Stimulated activated naive CD4-positive, alpha-beta T cell (primary cell): ENCODE measurements around the gene NTNG2.
A peak's percentile ranks its signal among the peaks of the same experiment; 100 is the strongest.

ENCODE experiments used
- DNase-seq, 6 experiments: peaks; one replicate each; lab custom pipeline; 2025; lab: John Stamatoyannopoulos, UW

The NTNG2 gene

GRCh38 chr9:132146575-132146974, 15.3 kb upstream of the NTNG2 start:
- DNase-seq: no peak

GRCh38 chr9:132147331-132147730, 14.5 kb upstream of the NTNG2 start:
- DNase-seq: no peak

- DNase-seq: no peak
These were observed 14.0 kb upstream of the NTNG2 start for GRCh38 chr9:132147839-132148238.

- no peak for DNase-seq
These were observed 11.6 kb upstream of the NTNG2 start for GRCh38 chr9:132150256-132150655.

- DNase-seq: no peak
These were observed 10.7 kb upstream of the NTNG2 start for GRCh38 chr9:132151118-132151517.

- no peak for DNase-seq
These were observed 9.6 kb upstream of the NTNG2 start for GRCh38 chr9:132152231-132152630.

- no peak for DNase-seq
These were observed 6.8 kb upstream of the NTNG2 start for GRCh38 chr9:132154863-132155567.

- DNase-seq: no peak
These were observed 6.3 kb upstream of the NTNG2 start for GRCh38 chr9:132155568-132155895.

- DNase-seq: no peak
These were observed 5.6 kb upstream of the NTNG2 start for GRCh38 chr9:132156262-132156661.

- DNase-seq: no peak
These were observed 4.3 kb upstream of the NTNG2 start for GRCh38 chr9:132157347-132158116.

GRCh38 chr9:132160802-132161742, 786 bp upstream of the NTNG2 start:
- peak in 2 of 6 experiments; percentile 10 to 32 for DNase-seq

- no peak for DNase-seq
These were observed 1.1 kb downstream of the NTNG2 start for GRCh38 chr9:132162764-132163456.

GRCh38 chr9:132163457-132163875, 1.6 kb downstream of the NTNG2 start:
- no peak for DNase-seq

GRCh38 chr9:132163876-132164603, 2.2 kb downstream of the NTNG2 start:
- no peak for DNase-seq

GRCh38 chr9:132164604-132165362, 2.9 kb downstream of the NTNG2 start:
- DNase-seq: peak in 1 of 6 experiments; percentile 14

- DNase-seq: no peak
These were observed 4.7 kb downstream of the NTNG2 start for GRCh38 chr9:132166599-132166998.

- no peak for DNase-seq
These were observed 5.3 kb downstream of the NTNG2 start for GRCh38 chr9:132167192-132167591.

- no peak for DNase-seq
These were observed 6.5 kb downstream of the NTNG2 start for GRCh38 chr9:132168347-132168746.

- no peak for DNase-seq
These were observed 7.0 kb downstream of the NTNG2 start for GRCh38 chr9:132168851-132169250.

- DNase-seq: peak; percentile 11 to 51 (median 30)
These were observed 8.0 kb downstream of the NTNG2 start for GRCh38 chr9:132169672-132170392.
